CD4-positive, alpha-beta T cell treated with Interleukin-2 at 100 ng/mL for 4 hours (primary cell): Measurements from ENCODE around the gene MACROH2A2.
"Not testable (repeated sequence)": the region's sequence is repeated elsewhere in the genome, so short reads cannot be mapped to it uniquely, and the experiment has no call there.

Source experiments
- DNase-seq: peaks from one replicate; pipeline ENCODE4 v3.0.0-alpha.2; 2020; ENCODE audit warnings: low spot score

Gene MACROH2A2

DNA sequence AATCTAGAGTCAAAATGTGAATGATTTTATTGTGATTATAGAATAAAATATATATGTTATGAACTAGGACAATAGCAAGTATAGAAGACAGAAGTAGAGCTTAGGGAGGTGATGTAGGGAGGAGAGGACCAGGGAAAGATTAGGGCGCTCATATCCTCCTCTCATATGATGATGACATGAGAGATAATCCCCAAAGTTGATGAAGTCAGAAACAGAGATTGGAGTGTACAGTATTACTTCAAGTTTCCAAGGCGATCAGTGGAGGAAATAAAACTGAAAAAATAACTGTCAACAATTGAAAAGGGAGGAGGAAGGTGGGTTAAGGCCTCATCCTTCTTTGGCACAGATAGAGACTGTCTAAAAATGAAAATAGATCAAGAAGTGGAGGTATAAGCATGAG lies 14.9 kb downstream of the MACROH2A2 start:
- DNase-seq, result no peak

DNA sequence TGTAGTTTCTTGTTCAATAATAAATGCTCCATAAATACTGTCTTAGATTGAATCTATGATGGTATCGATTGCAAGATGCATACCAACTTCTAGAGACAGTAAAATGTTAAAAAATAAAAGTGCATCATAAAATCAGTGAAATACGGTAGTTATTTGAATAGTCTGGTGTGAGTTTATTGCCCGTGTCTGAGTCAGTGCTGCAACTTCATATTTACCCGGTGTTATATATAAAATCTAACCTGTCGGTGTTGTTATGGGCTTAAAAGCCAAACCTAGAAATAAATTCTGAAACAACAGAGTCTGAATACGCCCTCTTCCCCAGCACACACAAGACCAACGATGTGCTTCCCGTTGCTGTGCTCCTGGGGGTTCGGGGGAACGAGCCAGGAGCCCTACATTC lies 16.3 kb downstream of the MACROH2A2 start:
- DNase-seq, result no peak

DNA sequence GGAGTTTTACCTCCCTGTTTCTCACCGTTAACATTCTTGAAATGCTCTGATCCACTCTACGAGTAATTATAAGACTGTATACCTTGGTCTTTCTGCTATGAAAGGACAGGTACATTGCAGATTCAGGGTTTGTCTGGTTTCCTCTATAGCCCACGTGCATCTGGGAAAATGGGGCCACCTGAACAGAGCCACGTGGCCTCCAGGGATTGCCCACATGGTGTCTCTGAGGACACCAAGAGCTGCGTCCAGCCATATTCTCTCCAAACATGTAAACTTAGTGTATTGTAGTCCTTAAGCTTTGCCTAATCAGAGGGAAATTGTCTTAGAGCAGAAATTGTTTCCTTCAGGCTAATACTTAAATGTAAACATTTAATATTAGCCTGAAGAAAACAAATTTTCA lies 16.7 kb downstream of the MACROH2A2 start:
- no peak for DNase-seq

DNA sequence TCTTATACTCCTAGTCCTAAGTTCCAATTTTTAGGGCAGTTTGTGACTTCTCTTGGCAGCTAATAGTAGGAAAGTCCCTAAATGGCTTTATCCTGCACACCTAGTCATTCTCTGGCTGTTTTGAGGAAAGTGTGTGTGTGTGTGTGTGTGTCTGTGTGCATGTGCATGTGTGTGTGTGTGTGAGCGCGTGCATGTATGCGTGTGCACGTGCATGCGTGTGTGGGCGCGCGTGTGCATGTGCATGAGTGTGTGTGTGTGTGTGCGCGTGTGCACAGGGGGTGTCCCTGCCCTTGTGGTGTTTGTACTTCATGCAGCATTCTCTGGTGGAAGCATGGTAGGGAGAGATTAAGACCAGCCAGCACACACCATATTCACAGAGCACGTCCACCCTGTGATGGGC lies 18.2 kb downstream of the MACROH2A2 start:
- DNase-seq, result no peak

DNA sequence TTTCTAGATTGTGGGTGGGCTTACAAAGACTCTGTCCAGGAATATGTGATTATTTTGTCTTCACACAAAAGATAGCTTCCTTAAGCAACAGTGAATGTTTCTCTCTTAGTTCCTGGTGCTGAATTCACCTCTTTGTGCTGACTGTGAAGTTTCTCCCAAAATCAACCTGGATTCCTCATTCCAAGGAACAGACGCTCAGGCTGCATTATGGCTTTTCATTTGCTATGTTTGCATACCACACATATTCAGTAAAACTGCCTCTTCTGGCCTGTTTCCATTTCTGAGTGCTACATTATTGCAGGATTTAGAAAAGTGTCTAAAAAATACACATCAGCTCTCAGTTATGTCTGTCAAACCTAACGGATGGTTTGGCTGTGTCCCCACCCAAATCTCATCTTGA lies 21.5 kb downstream of the MACROH2A2 start:
- no peak for DNase-seq

DNA sequence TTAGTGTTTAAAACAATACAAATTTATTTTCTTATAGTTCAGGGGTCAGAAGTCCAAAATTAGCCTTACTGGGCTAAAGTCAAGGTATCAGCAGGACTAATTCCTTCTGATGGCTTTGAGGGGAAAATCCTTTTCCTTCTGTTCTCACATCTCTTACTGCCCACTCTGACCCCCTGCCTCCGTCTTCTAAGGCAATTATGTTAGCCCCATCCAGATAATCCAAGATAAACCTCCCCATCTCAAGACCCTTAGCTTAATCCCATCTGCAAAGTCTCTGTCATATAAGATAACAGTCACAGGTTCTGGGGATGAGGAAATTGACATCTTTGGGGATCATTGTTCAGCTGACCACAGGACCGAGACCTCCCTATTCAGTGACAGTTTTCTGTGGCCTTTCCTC lies 22.3 kb downstream of the MACROH2A2 start:
- no peak for DNase-seq

DNA sequence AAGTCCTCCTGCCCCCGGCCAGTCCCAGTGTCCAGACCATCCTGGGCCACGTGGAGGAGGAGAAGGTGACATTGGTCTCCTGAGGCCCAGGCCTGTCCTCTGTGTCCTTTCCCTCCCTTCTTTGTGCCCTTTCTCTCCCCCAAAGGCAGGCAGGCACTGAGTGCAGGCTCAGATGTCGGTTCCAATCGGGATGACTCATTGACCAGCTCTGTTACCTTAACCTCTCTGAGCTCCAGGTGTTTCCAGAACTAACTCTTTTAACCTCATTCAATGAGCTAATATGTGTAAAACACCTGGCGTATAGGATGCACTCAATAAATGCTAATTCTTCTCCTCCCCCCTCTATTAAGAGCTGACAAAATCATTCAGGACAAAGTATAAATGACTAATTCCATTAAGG lies 25.7 kb downstream of the MACROH2A2 start:
- no peak for DNase-seq

DNA sequence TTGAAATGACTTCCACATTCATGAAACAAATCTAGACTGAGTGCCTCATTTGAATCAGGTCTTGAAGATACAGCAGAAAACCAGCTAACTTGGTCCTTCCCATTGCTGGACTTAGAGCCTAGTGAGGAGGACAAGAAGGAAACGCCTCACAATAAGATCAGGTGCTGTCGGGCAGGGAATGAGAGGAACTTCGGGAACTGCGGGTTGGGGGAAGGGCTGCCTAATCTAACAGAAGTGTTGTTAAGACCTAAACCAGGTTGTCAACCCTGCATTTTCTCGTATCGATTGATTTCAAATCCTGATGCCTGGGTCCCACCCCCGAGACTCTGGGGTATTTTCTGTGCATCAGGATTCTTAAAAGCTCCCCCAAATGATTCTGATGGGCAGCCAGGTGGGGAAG lies 26.3 kb downstream of the MACROH2A2 start:
- DNase-seq, result no peak

DNA sequence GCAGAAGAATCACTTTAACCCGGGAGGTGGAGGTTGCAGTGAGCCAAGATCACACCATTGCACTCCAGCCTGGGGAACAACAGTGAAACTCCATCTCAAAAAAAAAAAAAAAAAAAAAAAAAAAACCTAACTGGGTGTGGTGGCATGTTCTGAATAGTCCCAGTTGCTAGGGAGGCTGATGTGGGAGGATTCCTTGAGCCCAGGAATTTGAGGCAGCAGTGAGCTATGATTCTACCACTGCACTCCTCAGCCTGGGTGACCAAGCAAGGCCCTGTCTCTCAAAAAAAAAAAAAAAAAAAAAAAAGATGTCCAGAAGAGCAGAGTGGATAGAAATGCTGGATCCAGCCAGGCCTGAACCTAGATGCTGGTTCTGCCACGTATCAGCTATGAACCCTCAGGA lies 28.1 kb downstream of the MACROH2A2 start:
- not testable (repeated sequence) for DNase-seq

DNA sequence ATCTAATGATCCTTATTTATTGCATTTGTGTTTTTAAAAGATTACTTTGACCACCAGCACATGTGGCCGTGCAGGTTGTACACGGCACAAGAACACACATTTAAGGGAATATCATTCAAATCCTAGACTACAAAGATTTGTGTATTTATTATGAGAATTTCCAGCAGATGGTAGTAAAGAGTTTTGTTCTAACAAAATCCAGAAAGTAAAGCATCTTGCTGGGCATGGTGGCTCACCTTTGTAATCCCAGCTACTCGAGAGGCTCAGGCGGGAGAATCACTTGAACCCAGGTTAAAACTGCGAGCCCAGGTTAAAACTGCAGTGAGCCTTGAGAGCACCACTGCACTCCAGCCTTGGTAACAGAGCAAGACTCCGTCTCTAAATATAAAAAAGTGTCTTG lies 31.5 kb downstream of the MACROH2A2 start:
- no peak for DNase-seq

DNA sequence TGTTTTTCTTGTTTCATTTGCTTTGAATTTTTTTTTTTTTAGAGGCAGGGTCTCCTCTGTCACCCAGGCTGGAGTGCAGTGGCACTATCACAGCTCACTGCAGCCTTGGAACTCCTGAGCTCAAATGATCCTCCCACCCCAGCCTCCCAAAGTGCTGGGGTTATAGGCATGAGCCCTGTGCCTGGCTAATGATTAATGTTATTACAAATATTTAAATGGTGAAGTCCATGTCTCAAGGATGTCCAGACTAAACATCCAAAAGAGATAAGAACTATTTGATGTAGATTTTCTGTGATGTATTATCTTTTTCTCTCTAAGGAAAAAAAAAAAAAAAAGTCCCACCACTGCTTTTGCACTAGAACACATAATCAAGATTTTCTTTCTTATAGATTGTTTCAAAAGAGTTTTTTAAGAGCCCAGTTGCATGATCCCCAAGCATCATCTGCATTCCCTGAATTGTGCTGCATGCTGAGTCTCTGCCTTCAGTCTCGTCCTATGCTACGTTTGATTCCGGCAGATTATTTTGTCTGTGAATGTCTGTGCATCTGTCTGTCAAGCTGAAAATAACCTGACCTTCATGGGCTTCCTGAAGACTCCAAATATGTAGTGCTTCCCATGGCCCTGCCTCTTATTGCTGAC lies 33.4 kb downstream of the MACROH2A2 start:
- DNase-seq, result no peak

DNA sequence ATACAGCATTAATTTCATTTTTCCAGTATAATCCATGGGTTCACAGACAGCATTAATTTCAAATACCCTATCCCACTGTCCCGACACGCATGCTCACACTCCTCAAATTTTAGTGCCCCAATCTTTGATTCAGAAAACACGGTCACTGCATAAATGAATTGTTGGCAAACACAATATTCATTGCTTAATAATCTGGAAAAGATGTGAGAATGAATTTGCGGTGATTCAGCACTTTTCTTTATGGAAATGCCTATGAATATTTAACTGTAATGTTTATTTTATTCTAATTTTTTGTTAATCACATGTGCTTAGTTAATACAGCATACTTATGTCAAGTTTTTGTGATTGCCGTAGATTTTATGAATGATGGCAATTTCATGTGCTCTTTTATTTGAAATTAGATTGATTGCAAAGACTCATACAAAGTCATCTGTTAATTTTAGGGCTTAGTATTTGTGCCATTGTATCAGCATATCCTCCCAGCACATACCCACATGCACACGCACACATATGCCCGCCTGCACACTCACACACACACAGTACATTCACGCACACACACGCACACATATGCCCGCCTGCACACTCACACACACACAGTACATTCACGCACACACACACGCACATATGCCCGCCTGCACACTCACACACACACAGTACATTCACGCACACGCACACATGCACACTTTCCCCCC lies 35.1 kb downstream of the MACROH2A2 start:
- no peak for DNase-seq

DNA sequence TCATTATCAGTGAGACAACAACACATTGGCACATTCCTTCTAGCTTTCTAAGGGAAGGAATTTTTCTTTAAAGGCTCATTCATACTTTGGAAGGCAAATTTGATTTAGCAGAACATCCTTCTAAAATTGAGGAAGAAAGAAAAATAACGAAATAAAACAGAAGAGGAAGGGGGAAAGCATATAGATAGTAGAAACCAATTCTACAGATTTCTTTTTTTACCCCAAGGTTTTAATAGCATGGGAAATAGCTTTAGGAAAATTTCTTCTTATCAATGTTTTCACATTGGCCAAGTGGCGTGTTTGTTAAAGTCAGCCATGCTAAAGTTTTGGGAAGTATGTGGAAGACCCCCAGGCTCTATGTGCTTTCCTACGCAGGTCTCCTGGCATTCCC lies 35.7 kb downstream of the MACROH2A2 start:
- DNase-seq, result no peak

DNA sequence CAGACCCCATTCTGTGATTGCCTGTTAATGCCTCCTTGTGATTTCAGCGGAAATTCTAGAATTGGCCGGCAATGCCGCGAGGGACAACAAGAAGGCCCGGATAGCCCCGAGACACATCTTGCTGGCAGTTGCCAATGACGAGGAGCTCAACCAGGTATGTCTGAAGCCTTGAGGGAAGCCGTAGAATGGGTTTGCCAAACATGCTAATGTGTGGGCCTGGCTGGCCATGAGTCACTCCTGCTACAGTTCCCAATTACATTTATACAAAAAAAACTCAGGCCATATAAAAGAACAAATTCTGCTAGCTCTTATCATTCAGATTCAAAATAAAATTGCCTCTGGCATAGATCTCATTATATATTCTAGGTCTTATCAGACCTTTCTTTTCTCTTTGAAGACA lies 37.4 kb downstream of the MACROH2A2 start:
- DNase-seq, result no peak

DNA sequence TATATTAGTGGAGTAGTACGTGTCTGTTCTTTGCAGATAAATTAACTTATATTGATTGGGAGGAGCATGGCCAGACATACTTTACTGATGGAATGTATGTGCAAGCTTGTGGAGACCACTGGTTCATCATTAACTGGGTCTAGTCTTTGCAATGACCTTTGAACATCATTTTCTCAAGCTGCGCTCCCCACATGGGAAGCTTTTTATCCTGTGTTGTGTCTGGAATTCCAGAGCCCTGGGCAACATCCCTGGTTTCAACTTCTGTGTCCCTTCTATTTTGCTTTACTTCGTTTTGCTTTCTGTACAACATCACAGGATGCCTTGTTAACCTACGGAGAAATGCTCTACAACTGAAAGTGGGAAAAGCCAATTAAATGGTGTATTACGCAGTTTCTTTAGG lies 38.3 kb downstream of the MACROH2A2 start:
- DNase-seq, result no peak

DNA sequence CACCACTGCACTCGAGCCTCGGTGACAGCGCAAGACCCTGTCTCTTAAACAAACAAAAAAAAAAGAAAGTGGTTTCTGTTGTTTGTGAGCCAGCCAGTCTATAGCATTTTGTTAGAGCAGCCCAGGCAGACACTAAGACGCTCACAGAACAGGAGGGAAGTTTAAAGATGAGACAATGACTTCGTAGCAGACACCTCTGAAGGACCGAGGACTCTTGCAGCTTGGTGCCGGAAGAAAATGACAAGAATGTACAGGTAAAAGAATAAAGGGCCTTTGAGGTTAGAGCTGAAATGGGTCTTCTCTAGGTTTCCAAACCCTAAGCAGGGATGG lies 39.7 kb downstream of the MACROH2A2 start:
- DNase-seq, result no peak

DNA sequence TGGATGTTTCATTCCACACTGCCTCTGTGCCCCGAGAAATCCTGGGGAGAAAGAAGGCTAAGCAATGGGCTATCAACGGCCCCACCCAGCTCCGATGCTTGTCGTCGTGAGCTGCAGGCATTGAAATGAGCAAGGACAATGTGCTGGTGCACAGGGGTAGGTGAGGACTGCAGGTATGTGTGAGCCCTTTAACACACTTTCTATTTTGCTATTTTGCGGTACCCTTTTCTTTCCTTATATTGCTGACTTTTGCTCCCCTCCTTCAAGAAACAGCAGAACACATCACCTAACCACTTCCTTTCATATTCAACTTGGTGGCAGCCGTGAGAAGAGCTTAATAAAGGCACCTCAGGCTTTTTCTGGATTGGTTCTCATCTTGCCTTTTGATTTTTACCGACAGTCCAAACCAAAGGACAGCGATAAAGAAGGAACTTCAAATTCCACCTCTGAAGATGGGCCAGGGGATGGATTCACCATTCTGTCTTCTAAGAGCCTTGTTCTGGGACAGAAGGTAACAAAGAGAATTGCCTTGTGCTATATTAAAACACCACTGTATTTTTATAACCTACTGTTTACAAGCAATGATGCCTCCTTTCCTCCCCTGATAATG lies 40.8 kb downstream of the MACROH2A2 start:
- DNase-seq, result peak; percentile 52

DNA sequence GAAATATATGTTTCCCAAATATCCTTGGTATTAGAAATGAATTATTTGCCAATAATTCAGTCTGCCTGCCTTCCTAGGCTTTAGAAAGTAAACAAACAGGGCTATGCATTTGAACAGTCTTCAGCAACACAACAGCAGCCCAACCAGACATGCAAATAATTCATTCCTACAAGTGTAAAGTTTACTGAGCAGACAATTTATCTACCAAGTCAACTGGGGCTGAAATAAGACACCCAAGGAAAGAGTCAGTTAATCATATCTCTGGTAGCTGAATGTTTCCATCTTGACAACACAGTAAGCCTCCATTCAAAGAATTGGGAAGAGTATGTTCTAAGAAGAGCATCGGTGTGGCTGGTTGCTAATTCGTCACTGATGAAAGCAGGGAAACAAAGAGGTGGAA lies 41.6 kb downstream of the MACROH2A2 start:
- no peak for DNase-seq

DNA sequence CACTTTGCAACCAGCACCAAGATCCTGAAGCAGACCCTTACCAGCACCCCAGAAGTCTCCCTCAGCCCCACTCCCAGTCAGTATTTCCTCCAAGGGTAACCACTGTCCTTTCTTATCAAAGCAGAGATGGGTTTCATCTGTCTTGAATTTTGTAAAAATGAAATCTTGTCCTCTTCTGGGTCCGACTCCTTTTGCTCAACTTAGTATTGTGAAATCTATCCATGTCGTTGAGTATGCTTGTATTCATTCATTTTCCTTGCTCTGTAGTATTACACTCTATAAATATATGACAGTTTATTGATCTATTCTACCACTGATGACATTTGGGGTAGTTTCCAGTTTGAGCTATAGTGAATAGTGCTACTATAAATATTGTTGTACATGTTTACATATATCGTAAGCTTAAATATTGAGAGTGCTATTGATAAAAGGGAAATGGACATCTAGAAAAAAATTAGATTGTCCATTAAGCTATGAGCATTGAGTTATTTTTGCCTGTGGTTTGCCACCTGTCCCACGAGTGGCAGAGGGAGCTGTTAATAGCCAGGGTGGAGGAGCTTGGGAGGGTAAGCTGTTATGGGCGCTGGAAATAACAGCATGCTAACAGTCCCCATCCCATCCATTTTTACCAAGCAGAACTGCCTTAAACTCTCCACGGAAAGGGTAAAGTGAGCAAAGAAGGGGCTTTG lies 43.5 kb downstream of the MACROH2A2 start:
- DNase-seq, result no peak

DNA sequence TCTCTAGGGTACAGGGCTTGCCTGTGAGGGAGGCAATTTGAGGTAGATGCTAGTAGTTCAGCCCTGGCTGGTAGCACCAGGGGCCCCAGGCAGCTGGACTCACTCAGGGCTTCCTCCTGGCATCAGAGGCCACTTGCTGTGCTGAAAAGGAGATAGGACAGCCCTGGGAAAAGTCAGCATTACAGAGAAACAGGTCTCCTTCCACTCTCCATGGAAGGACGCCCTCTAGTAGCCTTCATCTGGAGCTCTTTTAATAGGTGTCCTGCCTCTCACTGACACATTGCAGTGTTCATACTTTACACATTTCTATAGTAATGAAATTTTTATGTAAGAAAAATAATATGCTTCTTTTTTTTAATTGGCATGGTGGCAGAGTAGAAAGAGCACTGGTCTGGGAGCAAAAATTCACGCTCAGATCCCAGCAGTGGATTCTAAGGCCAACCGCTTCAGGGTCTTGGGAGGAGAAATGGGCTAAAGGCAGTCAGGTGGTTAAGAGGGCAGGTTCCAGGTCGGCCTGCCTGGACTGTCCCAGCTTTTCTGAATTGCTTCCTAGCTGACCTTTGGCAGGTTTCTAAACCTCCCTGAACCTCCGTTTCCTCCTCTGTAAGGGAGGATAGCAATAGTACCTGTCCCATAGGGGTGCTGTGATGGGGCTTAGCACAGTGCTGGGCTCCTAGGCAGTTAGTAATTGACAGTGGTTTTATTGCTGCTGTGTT lies 44.2 kb downstream of the MACROH2A2 start:
- no peak for DNase-seq

DNA sequence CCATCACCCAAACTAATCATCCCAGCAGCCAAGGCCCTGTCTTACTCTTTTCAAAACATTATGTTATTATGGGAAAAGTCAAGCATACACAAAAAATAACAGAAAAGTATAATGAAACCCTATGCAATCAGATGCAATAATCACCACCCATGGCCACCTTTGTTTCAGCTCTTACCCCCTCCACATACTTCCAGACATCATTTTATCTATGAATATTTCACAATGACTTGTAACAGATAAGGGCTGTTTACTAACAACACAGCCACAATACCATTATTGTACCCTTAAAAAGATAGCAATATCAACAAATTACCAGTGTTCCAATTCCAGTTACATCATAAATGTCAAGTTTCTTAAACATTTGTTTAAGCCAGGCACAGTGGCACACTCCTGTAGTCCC lies 44.8 kb downstream of the MACROH2A2 start:
- no peak for DNase-seq

DNA sequence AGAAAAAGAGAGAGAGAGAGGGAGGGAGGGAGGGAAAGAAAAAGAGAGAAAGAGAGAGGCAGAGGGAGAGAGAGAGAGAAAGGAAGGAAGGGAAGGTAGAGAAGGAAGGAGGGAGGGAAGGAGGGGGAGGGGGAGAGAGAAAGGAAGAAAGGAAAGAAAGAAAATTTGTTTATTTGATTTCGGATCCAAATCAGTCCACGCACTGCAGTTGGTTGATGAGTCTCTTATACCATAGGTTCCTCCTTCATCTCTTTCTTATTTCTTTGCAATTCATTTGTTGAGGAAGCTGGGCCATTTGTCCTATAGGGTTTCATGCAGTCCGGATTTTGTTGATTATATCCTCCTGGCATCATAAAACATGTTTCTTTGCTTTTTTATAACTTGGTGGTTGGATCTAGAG lies 45.6 kb downstream of the MACROH2A2 start:
- DNase-seq, result no peak
